Activated gamma-delta T cell treated with anti-CD3 and anti-CD28 coated beads, Interleukin-2, amount 50 U/mL, for 16 hours (primary cell): ENCODE data around the gene BBS9.
"Not testable (repeated sequence)": the region's sequence is repeated elsewhere in the genome, so short reads cannot be mapped to it uniquely, and the experiment has no call there.

Experiments
- DNase-seq: peaks from one replicate; pipeline ENCODE4 v3.0.0-alpha.2; 2020; ENCODE audit warnings: low read depth

The BBS9 gene

DNA sequence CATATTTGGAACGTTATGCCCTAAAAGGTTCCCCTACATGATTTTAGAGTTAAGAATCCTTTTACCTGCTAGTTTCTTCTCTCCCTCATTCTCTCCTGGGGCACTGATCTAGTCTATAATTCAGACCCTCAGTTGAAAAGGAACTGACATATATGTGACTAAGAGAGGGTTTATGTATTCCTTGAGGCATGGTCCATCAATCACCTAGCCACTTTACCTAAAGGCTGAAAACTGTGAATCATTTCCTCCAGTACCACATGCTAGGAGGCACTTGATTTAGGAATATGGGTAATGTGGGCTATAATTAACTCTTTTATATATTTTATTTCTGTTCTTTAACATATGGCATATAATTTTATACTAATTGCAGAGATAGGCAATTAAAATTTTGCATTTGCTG lies 303.5 kb downstream of the BBS9 start:
- DNase-seq = no peak

DNA sequence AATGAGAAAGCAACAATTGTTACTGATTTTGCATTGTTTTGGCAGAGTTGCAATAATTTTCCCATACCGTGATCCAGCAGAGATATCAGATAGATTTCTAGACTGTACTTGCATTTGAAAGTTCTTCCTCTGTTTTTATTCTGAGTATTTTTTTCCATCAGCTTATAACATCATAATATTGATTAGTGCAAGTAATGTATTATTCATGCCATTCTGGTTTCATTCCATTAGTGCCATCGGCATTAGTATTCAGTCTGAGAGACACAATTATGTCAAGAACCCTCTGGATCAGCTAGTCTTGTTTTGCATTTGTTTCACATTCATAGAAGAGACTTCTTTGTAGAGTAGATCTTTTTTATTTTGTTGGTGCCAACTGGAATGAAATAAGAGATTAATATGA lies 304.0 kb downstream of the BBS9 start:
- no peak for DNase-seq

DNA sequence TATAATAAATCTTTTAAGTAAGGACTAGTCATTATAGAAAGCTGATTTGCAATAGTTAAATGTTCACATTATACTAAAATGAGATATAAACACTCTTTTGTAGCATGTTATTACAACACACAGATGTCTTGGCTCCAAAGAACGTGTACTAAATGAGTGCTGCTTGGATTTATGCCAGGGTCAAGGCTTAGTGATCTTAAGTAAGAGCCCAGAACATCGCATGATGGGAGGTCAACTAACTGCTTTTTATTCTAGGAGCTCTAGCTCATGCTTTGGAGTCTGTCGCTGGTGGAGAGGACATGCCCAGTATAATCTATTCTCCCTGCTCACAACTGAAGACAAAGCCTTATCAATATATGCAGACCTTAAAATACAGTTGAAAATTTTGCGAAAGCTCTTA lies 315.1 kb downstream of the BBS9 start:
- no peak for DNase-seq

DNA sequence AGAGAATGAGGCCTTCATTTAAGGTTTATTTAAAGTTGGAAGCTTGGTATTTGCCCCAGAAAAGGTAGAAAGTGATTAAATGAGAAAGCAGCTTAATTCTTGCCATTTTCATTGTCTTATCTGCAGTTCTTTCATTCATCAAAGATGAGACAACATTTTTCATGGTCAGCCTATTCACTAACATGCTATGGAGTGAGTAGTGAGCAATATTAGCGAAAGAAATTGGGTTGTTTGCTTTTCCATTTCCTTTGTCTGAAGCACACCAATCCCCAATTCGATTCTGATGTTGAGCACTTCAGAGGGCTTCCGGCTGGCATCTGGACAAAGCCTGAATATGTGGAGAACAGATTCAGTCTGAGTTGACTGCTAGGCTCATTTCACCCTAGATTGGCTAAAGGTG lies 317.2 kb downstream of the BBS9 start:
- DNase-seq = no peak

DNA sequence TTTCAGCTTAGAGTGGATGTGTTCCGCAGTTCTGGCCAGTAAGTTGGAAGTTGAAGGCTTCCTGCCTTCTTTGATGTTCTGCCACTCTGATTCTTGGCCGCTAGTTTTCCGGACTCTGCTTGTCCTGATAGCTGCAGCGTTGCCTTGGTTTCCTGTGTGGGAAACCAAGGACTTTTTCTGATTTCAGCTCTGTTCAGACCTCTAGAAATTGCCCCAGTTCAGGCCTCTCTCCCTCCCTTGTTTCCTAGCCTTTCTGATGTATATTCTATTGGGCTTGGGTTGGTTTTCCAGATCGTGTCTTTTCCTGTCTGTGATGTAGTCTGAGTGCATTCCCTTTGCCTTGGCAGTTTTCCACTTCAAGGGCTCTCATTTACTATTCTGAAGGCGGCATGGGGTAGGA lies 318.7 kb downstream of the BBS9 start:
- DNase-seq = no peak

DNA sequence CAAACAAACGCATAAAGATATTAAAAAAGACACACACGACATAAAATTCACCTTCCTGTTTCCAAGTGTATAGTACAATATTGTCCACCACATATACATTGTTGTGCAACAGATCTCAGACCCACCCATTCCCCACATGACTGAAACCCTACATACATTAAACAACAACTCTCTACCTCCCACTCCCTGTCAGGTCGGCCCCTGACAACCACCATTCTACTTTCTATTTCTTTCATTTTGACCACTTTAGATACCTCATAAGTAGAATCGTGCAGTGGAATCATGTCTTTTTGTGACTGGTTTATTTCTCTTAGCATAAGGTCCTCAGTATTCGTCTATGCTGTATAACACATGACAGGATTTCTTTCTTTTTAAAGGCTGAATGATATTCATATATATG lies 320.5 kb downstream of the BBS9 start:
- DNase-seq = no peak

DNA sequence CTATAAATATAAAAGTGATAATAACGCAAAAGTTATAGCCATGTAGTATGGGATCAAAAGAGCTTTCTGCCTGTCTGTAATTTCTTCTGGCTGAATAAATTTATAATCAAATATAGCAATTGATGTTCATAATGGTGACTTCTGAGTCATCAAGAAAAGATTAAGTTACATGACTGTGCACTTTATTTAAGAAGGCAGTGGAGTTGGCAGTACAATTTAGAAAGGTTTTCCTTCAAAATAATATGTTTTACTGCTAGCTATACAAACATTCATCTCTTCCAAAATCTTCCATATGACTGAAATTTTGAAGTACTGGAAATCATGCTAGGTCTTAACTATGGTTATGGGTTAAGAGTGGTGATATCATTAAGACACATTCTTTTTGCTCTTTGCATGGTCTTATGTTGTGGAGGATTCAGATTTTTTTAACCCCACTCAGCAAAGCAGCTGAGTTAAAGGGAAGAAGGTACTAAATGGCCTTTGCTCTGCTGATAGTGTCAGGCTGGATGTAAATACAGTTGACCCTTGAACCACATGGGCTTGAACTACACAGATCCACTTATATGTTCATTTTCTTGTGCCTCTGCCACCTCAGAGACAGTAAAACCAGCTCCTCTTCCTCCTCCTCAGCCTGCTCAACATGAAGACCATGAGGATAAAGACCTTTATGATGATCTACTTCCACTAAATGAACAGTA lies 323.6 kb downstream of the BBS9 start:
- DNase-seq = no peak

DNA sequence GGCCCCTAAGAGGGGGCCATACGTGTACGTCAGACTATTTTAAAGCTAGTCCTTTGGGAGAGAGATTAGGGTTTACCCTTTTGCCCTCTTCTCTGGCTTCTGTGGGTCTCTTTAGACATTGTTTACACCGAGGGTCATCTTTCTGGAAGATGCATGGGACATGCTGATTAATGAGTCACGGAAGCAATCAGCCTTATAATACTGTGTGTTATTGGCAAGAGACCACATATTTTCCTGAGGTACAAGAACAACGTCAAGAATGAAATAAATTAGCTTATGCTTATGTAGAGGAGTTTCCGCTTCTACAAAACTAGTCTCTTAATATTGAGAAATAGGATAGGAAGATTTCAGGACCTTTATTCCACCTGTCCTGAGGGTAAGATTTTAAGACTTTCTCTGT lies 327.7 kb downstream of the BBS9 start:
- no peak for DNase-seq

DNA sequence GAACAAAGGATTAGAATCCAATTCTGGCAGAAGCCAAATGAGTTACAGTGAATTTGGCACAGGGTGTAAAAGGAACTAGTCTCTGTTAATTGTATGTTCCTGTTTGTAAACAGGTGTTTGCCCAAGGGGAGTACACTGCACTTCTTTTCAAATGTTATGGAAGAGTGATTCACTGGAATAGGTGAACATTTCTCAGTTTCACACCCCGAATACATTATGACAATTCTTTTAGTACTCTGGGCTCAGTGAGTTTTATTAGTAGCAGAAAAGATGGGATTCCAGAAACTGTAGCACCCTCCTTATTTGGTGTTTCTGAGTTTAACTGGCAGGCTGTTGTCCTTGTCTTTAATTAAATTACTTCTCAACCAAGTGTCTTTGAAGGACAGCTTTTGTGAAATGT lies 329.2 kb downstream of the BBS9 start:
- no peak for DNase-seq

DNA sequence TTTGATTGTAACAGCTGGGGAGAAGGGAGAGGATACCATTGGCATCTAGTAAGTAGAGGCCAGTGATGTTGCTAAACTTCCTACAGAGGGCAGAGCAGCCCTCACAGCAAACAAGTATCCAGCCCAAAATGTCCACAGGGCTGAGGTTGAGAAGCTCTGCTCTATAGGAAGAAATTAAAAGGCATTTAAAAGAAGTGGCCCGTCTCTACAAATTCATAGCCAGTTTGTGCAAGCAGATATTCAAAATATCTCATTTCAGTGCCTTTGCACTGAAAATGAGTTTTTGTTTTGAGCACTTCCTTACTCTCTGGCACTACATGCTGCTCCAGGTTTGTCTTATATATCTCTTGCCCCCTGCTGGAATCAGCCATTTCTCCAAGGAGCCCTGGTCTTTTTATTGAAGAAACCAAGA lies 330.0 kb downstream of the BBS9 start:
- no peak for DNase-seq

DNA sequence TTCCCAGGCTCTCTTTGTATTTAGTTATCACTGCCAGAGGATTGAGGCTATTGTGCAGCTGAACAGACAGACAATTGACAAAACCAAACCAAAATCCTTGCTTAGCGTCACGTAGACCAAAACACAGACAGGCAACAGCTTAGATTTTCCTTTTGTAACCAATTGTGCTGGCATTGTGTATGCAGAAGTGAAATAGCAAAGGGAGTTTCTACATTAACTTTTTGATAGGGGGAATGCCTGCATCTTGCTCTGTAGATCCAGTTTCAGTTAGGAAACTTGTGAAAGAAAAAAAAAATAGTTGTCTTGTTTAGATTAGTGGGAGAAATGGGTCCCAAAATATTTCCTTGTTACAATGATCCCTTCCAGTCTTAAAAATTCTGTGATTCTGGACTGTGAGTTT lies 333.8 kb downstream of the BBS9 start:
- no peak for DNase-seq

DNA sequence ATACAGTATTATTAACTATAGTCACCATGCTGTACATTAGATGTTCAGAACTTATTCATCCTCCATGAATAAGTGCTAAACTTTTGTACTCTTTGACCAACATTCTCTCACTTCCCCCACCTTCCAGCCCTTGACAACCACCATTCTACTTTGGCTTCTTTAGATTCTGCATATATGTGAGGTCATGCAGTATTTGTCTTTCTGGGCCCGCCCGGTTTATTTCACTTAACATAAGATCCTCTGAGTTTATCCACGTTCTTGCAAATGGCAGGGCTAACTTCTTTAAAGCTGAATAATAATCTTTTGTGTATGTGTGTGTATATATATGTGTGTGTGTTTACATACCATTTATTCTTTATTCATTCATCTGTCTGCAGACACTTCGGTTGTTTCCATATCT lies 336.8 kb downstream of the BBS9 start:
- DNase-seq = no peak

DNA sequence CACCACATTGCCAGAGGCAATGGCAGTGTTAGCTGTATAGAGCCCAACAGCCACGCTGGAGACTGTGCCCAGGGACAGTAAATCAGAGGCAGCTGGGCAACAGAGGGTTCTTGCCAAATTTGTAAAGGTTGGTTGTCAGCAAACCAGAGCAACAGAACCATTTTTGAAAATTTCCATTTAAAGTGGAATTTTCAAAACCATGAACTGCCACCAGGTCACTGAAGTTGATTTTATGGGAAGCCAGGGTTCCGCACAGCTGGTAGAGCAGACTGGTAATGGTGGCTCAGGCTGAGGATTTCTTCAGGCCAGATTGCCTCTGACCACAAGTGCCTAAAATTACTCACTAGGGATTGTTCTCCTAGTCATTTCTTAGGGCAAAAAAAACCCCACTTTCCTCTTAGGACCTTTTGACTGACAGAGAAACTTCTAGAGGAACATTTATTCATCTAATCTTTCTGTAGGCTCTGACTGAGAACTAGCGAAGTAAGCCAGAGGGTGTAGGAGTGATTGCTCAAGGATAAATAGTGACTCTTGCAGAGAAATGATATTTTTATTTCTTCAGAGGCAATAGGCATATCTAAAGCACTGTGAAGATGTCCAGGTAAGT lies 342.4 kb downstream of the BBS9 start:
- DNase-seq = no peak

DNA sequence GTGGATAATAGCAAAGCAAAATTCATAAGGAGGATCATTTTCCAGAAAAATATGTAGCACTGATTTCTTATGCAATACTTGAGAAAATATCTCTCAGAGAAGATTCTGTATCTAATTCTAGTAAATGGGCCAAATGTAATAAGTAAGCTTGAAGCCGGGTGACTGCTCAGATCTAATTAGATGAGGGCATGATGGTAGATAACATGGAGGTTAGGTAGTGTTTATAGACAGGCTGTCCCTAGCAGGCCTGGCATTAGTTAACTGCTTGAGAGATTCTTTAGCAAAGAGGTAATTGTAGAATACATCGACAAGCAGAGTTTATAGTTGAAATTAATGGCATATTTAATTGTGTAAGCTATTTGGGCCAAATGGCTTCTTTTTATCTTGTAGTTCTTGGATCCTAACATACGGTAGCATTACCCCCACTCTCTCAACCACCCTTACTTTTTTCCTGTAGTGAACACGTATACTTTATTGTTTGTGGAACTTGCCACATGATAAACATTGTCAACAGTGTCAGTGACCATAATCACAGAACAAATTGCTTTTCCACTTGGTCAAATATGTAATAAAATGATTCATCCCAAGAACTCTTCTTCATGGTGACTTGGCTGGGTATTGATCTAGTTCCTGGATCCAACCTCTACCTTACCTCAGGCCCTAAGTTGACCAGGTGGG lies 343.1 kb downstream of the BBS9 start:
- DNase-seq = no peak

DNA sequence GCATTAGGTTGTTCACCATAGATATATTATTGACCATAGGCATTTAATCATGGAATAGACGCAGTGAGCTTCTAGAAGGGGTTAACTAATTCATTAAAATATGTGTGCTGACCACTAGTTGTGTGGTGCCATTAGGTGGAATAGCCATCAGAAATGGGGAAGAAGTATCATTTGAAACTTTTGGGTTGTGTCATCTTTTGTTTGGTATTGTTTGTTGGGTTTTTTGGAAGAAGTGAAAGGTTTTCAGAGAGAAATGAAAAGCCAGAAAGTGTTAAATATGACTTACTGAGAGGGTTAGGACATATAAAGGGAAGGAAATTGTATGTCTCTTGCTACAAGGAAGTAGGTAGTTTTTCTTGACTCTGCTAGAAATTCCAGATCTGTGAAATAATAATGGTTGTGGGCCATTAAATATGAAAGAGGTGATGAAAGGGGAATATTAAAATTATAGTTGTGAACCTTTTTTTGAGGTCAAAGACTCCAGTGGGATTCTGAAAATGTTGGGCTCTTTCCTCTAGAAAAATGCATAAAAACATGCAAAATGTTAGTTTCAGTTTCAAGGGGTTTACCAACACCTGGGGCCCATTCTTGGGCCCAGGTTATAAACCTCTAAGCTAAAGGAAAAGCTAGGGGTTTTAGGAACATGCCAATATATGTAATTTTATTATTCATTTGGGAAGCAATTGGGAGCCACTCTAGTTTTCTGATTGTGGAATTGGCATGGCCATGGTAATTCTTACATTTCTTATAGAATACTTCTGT lies 348.5 kb downstream of the BBS9 start:
- no peak for DNase-seq

DNA sequence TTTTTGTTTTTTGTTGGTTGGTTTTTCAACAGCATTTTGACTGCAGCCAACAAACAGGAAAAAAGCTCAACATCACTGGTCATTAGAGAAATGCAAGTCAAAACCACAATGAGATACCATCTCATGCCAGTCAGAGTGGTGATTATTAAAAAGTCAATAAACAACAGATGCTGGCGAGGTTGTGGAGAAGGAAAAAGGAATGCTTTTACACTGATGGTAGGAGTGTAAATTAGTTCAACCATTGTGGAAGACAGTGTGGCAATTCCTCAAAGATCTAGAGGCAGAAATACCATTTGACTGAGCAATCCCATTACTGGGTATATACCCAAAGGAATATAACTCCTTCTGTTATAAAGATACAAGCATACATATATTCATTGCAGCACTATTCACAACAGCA lies 355.1 kb downstream of the BBS9 start:
- DNase-seq = not testable (repeated sequence)

DNA sequence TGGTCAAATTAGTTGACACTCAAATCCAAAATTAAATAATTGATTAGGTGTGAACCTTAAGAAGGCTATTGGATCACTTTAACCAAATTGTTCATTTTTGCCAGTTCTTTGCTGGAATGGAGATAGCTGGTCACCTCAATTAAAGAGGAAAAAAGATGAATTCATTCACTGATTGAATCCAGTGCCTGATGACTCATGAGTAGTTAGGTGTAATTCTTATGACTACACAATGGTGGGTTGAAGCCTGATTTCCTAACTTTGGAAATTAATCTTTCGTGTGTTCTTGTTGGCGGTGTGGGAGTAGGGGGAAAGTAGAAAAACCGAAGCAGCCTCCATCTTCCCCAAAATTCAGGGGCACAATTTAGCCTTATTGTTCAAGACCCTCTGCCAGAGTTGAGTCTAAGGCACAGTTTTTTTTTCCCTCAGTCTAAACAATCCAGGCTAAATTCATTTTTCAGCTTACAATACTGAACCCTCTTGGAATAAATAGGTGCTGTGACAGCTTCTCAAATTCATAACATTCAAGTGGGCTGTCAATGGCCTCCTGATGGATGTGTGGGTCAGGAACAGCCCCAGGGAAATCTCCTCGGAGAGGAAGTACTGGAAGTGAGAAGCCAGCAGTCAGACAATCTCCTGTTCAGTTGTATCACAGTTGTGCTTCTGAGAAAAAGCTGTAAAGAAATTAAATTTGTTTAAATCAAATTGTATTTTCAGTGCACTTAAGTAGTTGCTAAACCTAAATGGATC lies 356.6 kb downstream of the BBS9 start:
- no peak for DNase-seq

DNA sequence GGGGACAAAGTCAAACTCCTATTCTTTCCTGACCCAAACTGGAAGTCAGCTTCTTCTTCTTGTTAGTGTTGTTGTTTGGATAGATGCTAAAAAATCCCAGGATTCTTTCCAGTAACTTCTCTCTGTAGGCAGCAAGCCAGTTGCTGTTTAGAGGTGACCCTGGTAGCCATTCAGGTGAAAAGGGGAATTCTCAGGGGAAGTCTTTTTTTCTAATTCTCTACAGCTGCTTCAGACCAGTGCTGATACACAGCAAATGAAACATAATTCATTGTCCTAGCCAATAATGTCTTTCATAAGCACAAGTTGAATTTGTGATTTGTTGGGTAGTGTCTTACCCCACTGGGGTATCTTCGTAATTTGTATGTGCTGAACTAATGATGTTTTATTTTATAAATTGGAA lies 357.3 kb downstream of the BBS9 start:
- no peak for DNase-seq

DNA sequence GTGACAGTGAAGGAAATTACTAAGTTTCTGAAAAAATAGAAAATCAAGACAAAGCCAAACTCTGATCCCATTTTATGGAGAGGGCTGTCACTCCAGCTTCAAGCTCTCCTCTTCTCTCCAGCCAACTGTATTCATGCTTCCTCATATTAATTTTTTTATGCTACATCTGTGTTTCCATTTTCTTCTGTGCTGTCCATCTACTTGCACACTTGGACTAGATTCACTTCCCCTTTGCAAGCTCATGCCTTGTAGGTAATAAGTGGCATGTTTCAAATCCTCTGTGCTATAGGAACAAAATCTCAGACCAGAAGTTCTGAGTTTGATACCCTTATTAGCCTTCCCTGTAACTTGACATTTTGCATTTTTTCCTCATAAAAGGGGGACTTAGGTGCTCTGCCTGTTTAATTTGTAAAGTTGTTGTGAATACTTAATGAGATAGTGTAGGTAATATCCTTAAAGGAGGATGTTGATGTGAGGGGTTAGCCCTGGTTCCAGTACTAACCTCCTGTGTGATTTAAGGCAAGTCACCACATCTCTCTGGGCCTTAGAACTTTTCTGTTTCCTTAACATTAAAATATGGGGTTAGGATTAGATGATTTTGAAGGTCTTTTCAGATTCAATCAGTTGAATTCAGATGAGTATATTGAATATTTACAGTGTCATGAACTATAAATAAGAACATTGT lies 358.8 kb downstream of the BBS9 start:
- DNase-seq = no peak

DNA sequence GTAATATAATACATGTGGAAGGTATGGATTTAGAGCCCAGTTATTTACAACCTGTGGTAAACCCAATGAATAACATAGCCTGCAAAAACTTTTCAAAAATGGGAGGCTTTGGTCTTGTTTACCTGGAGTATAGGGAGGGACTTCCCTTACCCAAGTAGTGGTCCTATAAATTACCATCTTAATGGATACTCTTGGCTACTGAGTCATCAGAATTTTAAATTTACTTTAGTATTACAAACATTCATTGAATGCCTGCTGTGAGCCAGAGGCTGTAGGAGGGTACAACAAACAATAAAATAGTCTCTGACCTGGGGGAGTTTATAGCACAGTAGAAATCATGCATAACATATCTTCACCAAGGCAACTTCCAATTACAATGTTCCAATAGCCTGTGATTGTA lies 365.1 kb downstream of the BBS9 start:
- no peak for DNase-seq

DNA sequence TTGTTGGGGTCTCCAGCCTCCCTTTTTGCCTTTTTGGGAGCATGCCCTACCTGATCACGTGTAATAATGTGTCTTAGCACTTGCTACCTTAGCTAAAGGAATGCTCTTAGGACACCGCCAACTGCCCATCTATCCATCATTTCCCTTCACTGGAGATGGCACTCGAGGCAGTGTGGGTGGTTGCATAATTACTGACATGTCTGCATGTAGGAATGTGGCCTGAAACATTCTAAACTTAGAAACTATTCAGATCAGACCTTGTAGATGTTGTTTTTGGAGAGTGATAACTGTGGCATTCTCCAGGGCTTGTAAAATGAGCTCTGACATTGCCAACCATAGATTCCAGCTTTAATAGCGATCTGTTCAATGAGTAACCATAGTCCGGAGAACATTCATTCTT lies 365.8 kb downstream of the BBS9 start:
- no peak for DNase-seq

DNA sequence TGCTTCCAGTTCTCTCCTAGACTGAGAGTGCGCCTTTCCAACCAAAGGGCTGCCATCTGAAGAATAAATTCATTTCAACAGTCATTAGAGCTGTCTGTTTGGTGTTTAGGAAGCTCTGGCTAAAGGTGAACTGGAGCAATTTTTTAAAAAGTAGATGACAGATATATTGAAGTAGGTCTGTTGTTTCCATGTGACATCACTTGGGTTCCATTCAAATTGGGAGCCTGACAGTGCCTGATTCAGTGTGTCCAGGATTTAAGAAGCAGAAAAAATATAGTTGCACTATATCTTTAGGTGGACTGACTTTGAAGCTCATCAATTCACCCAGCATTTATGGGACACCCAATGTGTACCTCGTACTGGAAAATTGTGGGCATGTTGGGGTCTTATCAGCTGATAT lies 367.7 kb downstream of the BBS9 start:
- no peak for DNase-seq
